Subcutaneous adipose tissue (tissue), 4 donors: ENCODE data around the gene PLXNA4. TPM values are rescaled to one million over a fixed set of nuclear protein-coding genes. Genes with fewer than 3 reads are reported as not detected.

Experiments
- CTCF ChIP-seq: fragments of 450-650 bp; IDR thresholded peaks from one replicate; pipeline ENCODE4 v1.5.1; 2016; ENCODE audit warnings: low read depth, mild to moderate bottlenecking, control low read depth, antibody characterized with exemption, moderate library complexity
- total RNA-seq, 4 donors: library from RNA; depleted of rRNA; stranded (reverse); fragments of >200 nt; gene quantifications; one replicate each; pipeline ENCODE4 v1.1.0, GENCODE V29; 2016

Gene PLXNA4
- total RNA-seq, 4 donors from 2014 or later: 30.2 to 112 (median 54.6) TPM

- TF ChIP-seq CTCF: no peak
These were observed 258.4 kb downstream of the PLXNA4 start for GRCh38 chr7:132317701-132318351.

GRCh38 chr7:132312531-132313055 lies 263.7 kb downstream of the PLXNA4 start:
- TF ChIP-seq CTCF: no peak

GRCh38 chr7:132311733-132312132 lies 264.5 kb downstream of the PLXNA4 start:
- no peak for TF ChIP-seq CTCF

- TF ChIP-seq CTCF: no peak
These were observed 267.0 kb downstream of the PLXNA4 start for GRCh38 chr7:132309102-132309805.

GRCh38 chr7:132307465-132307864 lies 268.8 kb downstream of the PLXNA4 start:
- no peak for TF ChIP-seq CTCF

- no peak for TF ChIP-seq CTCF
These were observed 275.5 kb downstream of the PLXNA4 start for GRCh38 chr7:132300599-132301277.

GRCh38 chr7:132298790-132299189 lies 277.5 kb downstream of the PLXNA4 start:
- no peak for TF ChIP-seq CTCF
